Measurements from ENCODE around the gene XNDC1N. TPM values are rescaled to one million over a fixed set of nuclear protein-coding genes. Genes with fewer than 3 reads are reported as not detected.

XNDC1N gene
- total and polyA plus RNA-seq, 9 of the 15 experiments (the other 6 are each of a cell fraction or from before 2014, with no cell fraction given) = 6.8 to 11.4 (median 9.7) TPM

DNA sequence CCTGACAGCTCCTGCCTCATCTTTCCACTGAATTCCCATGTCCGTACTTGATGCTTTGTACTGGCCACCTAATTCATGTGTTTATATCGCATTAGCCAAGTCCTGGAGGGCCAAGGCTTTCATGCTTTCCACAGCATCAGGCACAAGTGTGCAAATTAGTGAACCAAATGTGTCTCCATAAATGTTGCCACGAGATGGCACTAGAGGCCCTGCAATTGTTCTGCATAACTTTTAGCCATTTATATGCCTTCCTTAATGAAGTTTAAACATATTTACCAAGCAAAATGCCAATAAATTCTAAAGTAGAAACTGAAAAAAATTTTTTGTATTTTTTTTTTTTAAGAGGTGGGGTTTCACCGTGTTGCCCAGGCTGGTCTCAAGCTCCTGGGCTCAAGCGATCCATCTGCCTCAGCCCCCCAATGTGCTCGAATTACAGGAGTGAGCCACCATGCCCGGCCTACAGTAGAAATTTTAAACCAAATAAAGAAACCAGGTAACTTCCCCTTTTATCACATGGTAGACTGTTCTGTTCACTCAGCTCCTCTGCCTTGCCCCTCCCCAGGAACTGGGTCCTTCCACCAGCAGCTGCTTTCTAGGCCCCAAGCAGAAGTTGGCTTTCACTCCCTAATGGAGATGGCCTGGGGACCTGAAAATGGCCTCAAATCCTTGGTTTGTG lies 49.5 kb upstream of the XNDC1N start (continued):
- TF ChIP-seq CTCF (IDR thresholded peaks at IDR 0.05 in 2 of 3, conservative IDR thresholded peaks at IDR 0.05 in 1 of 3; ENCODE audit: insufficient read depth in 2 of 3, low read depth in 1 of 3, low read length in 3 of 3) = peak; percentile 68 to 80 (median 75); a peak in 5 of 6 replicates

- intact Hi-C loops (cut with micrococcal nuclease) (loop anchor here (1.0 kb wide), 2 partner anchors 114 to 206 kb away; no protein-coding TSS in a partner anchor), in situ Hi-C loops (cut with MboI) (no loop called here)
- 11% methylated on average over 1 of the region's 1 CpG for WGBS (ENCODE audit: insufficient coverage, low coverage, missing lambda C conversion rate)
- H3K9me3 ChIP-seq (replicated peaks; ENCODE audit: control insufficient read depth, insufficient read depth, low read depth, low read length) = no peaks in the 10 kb centered on the region
- ChIA-PET POLR2A (interaction anchor here (0.6 to 1.1 kb wide), 2 partner anchors 49 to 124 kb away, joined by 3 read pairs; partner anchors contain the start of gene XNDC1N), CTCF (ENCODE audit: low intra/inter-chr PET ratio) (interaction anchor here (0.6 to 3.1 kb wide), 4 partner anchors 9 to 458 kb away, joined by 3 to 14 read pairs (median 4); partner anchors contain the start of gene CLPB)
- peaks cover 4% of the 10 kb centered on the region; the same call in 1 of the 3 replicates for H3K79me2 ChIP-seq (ENCODE audit: control insufficient read depth, insufficient read depth, low read length)
- no peak overlapping the region for H3K9ac ChIP-seq (ENCODE audit: insufficient read depth in 1 of 2, low read depth in 2 of 2, low read length in 2 of 2)
- H3K27me3 ChIP-seq (ENCODE audit: control insufficient read depth in 2 of 2, insufficient read depth in 2 of 2, low read length in 2 of 2) = no peaks in the 10 kb centered on the region
- no peak overlapping the region for H3K4me2 ChIP-seq (ENCODE audit: insufficient read depth, low read length)
- H2AFZ ChIP-seq (ENCODE audit: low read depth, low read length) = no peak overlapping the region
- no TSS peak for BruUV-seq (replicated peaks)
- DNase-seq (ENCODE audit: extremely low read depth in 1 of 4, low spot score in 3 of 4) (no peak), FAIRE-seq (no peak), ATAC-seq (no peak)
- H3K36me3 ChIP-seq (ENCODE audit: control insufficient read depth, insufficient read depth, low read length) = peaks cover 54% of the 10 kb centered on the region
- H3K9me1 ChIP-seq (ENCODE audit: control insufficient read depth, insufficient read depth, low read length) = peaks cover 3% of the 10 kb centered on the region
- H3K4me1 ChIP-seq (replicated peaks in 1 of 2; ENCODE audit: control insufficient read depth in 2 of 2, insufficient read depth in 2 of 2, low read length in 2 of 2) = no peaks in the 10 kb centered on the region
- TF ChIP-seq, protein P1, sequence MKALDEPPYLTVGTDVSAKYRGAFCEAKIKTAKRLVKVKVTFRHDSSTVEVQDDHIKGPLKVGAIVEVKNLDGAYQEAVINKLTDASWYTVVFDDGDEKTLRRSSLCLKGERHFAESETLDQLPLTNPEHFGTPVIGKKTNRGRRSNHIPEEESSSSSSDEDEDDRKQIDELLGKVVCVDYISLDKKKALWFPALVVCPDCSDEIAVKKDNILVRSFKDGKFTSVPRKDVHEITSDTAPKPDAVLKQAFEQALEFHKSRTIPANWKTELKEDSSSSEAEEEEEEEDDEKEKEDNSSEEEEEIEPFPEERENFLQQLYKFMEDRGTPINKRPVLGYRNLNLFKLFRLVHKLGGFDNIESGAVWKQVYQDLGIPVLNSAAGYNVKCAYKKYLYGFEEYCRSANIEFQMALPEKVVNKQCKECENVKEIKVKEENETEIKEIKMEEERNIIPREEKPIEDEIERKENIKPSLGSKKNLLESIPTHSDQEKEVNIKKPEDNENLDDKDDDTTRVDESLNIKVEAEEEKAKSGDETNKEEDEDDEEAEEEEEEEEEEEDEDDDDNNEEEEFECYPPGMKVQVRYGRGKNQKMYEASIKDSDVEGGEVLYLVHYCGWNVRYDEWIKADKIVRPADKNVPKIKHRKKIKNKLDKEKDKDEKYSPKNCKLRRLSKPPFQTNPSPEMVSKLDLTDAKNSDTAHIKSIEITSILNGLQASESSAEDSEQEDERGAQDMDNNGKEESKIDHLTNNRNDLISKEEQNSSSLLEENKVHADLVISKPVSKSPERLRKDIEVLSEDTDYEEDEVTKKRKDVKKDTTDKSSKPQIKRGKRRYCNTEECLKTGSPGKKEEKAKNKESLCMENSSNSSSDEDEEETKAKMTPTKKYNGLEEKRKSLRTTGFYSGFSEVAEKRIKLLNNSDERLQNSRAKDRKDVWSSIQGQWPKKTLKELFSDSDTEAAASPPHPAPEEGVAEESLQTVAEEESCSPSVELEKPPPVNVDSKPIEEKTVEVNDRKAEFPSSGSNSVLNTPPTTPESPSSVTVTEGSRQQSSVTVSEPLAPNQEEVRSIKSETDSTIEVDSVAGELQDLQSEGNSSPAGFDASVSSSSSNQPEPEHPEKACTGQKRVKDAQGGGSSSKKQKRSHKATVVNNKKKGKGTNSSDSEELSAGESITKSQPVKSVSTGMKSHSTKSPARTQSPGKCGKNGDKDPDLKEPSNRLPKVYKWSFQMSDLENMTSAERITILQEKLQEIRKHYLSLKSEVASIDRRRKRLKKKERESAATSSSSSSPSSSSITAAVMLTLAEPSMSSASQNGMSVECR (CRISPR knock-in tag; IDR thresholded peaks at IDR 0.05) = no peak
- H3K4me3 ChIP-seq = no peak overlapping the region
- H4K20me1 ChIP-seq (replicated peaks; ENCODE audit: control insufficient read depth, insufficient read depth, low read length) = no peaks in the 10 kb centered on the region
- no peak overlapping the region for H3K27ac ChIP-seq (ENCODE audit: extremely low read depth, low read depth, low read length)
These were observed 48.7 kb upstream of the XNDC1N start for GRCh38 chr11:71977090-71977489.
